HAP-1 (cell line): ENCODE results near the gene LRRC71.

ENCODE experiments used
- DNase-seq, 2 experiments: peaks; one replicate each; pipeline ENCODE4 v3.0.0-alpha.2; 2016 to 2020; ENCODE audit warnings: low spot score in 2 of 2
- H3K27me3 ChIP-seq: fragments of 250-450 bp; sonication (Bioruptor Pico); 2 replicates; pipeline ENCODE4 v1.5.1; 2020; ENCODE audit warnings: low read depth, mild to moderate bottlenecking, moderate library complexity
- H3K36me3 ChIP-seq: fragments of 250-450 bp; sonication (Bioruptor Pico); replicated peaks from 2 replicates; pipeline ENCODE4 v1.5.1; 2020; ENCODE audit warnings: mild to moderate bottlenecking
- H3K4me1 ChIP-seq: fragments of 250-450 bp; sonication (Bioruptor Pico); 2 replicates; pipeline ENCODE4 v1.5.1; 2020; ENCODE audit warnings: mild to moderate bottlenecking
- H3K4me3 ChIP-seq: fragments of 250-450 bp; sonication (Bioruptor Pico); 2 replicates; pipeline ENCODE4 v1.5.1; 2020; ENCODE audit warnings: mild to moderate bottlenecking, moderate library complexity
- H3K9me3 ChIP-seq: fragments of 250-450 bp; sonication (Bioruptor Pico); 2 replicates; pipeline ENCODE4 v1.5.1; 2020; ENCODE audit warnings: mild to moderate bottlenecking, moderate library complexity
- in situ Hi-C: fragments of 300-500 bp; cut with MboI; formaldehyde crosslinking; loops from 3 replicates; pipeline ENCODE4 v1.14.3; 2020; ENCODE audit warnings: low sequenced_read_pairs, inconsistent platforms, mixed read lengths

The LRRC71 gene

DNA sequence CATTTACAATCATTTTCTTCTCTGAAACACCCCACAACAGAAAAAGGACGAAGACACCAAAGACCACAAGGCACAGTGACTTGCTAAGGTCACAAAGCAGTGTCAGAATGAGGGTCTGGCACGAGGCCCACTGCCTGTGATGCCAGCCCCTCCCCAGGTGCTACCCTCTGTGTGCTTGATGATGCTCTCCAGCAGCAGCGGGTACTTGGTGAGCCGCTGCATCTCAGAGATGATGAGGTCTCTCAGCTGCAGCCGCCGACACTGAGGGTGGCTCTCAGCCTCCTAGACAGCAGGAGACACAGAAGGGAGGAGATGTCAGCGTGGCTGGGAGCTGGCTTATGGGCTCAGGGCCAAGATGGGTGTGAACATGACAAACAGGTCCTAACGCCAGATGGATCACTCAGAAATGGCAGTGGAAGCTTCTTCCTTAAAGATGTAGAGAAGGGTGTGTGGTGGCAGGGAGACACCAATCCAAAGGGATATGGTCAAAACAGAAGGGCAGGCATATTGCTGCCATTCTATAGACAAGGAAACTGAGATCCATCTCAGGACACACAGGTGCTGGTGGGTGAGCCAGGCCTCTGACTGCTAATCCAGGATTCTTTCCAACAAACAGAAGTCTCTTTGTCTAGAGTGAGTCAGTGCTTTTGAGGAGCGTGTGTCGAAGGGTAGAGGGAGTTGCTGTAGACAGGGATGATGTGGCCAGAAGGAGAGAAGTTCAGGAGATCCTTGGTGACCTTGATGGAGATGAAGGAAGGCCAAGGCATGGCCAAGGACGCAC, 25.6 kb downstream of the LRRC71 start:
- Histone ChIP-seq H3K4me3 (no peak overlapping the region), H3K9me3 (no peaks in the 10 kb centered on the region), H3K4me1 (no peaks in the 10 kb centered on the region), H3K36me3 (peaks cover 45% of the 10 kb centered on the region), H3K27me3 (no peaks in the 10 kb centered on the region)
- in situ Hi-C loops, result no loop called here
- DNase-seq, result no peak

DNA sequence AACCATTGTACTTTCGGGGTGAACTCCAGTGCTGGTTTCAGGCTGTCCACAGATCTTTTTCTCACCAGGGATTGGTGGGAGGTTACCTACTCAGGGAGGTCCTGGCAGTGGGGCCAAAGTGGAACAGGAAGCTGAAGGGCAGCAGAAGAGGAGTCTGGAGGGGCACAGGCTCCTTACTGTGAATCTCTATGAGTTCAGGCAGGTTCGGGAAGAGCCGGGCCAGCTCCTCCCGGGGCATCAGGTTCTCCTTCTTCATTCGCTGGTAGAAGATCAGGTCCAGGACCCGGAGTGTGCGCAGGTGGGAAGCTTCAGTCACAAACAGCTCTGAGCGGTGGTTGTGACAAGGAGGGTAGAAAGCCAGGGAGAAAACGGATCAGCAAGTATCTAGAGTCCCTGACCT, 26.7 kb downstream of the LRRC71 start:
- no peaks in the 10 kb centered on the region for H3K4me1 ChIP-seq
- H3K4me3 ChIP-seq, result no peak overlapping the region
- no peaks in the 10 kb centered on the region for H3K9me3 ChIP-seq
- H3K36me3 ChIP-seq, result peaks cover 41% of the 10 kb centered on the region
- in situ Hi-C loops, result no loop called here
- DNase-seq, result no peak
- no peaks in the 10 kb centered on the region for H3K27me3 ChIP-seq

DNA sequence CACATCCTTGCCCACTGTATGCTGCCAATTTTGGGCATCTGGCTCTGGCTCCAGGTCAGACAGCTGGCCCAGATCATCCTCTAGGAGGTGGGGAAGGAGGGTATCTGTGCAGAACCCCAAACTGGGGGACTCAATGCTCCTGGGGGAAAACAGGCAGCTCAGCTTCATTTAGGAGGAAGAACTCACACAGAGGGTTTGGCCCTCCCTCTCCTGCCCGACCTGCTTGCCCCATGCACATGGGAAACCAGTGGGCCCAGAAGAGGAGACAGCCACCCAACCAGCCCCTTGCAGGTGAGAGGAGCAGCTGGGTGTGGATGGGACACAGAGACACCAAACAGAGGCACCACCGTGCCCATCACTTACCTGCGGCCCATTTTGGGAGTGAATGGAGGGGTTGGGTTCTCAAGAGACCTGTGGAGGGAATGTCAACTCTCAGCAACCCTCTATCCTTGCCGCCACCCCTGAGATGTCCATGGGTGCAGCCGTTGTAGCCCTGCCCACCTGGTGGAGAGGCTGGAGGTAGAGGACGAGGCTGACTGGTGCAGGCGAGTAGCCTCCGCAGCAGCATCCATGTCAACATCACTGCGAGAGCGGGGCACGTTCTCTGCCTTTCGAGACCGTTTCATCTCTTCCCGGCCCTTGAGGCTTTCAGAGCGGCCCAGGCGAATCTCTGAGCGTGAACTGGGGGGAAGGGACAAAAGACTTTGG, 27.5 kb downstream of the LRRC71 start:
- DNase-seq, result no peak
- no peaks in the 10 kb centered on the region for H3K27me3 ChIP-seq
- no peak overlapping the region for H3K4me3 ChIP-seq
- no peaks in the 10 kb centered on the region for H3K4me1 ChIP-seq
- H3K9me3 ChIP-seq, result no peaks in the 10 kb centered on the region
- H3K36me3 ChIP-seq, result peaks cover 41% of the 10 kb centered on the region
- in situ Hi-C loops, result no loop called here

DNA sequence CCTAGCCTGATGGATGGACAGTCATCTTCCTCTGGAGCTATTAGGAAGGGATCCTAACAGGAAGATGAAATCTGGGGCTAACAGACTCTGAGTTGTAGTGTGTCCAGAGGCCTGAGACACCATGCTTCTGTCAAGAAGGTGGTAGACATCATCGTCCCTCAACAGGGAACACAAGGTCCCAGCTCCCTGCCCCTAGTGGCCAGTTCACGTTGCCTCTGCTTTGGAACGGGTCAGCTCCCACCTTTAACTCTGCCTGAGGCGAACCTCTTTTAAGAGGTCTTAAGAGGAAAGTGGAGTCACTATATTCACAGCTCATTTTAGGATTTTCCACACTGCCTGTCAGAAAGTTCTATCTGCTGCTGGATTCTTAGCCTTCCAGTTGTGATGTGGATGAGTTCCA, 28.3 kb downstream of the LRRC71 start:
- peaks cover 40% of the 10 kb centered on the region for H3K36me3 ChIP-seq
- no peaks in the 10 kb centered on the region for H3K9me3 ChIP-seq
- H3K4me3 ChIP-seq, result no peak overlapping the region
- no peaks in the 10 kb centered on the region for H3K4me1 ChIP-seq
- H3K27me3 ChIP-seq, result no peaks in the 10 kb centered on the region
- in situ Hi-C loops, result no loop called here
- DNase-seq, result no peak

DNA sequence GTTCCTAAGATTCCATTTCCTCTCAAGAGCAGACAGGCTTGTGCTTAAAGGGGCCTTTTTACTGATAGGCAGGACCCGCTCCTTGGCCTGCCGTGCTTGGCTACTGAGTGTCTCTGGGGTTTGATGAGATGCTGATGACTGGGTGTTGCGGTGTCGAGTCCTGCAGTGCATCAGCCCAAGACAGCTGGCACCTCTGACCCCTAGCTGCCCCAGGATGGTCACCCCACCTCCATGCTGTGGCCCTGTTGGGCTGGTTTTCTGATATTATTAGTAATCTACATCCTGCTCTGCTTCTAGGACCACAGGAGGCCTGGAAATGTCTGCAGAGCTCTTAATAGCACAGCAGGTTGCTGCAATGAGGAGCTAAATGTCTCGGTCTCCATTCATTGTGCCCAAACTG, 28.7 kb downstream of the LRRC71 start:
- Histone ChIP-seq H3K9me3 (no peaks in the 10 kb centered on the region), H3K36me3 (peaks cover 37% of the 10 kb centered on the region), H3K4me1 (no peaks in the 10 kb centered on the region), H3K27me3 (no peaks in the 10 kb centered on the region), H3K4me3 (no peak overlapping the region)
- in situ Hi-C loops, result no loop called here
- DNase-seq, result no peak

DNA sequence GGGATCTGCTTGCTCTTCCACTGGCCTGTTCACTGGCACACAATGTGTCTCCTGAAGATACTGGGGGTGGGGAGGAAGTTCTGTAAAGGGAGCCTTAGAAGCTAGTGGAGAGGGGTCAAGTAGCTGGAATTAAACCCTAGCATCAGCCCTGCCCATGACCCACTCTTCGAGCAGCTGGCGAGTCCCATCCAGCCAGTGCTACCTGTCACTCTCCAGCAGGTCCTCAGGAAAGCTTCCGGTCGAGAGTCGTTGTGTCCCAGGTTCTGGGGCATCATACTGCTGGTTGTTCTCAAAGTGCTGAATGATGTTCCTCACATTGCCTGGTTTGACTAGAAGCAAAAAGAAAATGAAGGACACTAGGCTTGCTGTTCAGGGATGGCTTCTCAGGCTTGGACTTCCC, 30.9 kb downstream of the LRRC71 start:
- H3K27me3 ChIP-seq, result no peaks in the 10 kb centered on the region
- H3K9me3 ChIP-seq, result no peaks in the 10 kb centered on the region
- no peak overlapping the region for H3K4me3 ChIP-seq
- H3K4me1 ChIP-seq, result no peaks in the 10 kb centered on the region
- peaks cover 37% of the 10 kb centered on the region for H3K36me3 ChIP-seq
- in situ Hi-C loops, result no loop called here
- no peak for DNase-seq

DNA sequence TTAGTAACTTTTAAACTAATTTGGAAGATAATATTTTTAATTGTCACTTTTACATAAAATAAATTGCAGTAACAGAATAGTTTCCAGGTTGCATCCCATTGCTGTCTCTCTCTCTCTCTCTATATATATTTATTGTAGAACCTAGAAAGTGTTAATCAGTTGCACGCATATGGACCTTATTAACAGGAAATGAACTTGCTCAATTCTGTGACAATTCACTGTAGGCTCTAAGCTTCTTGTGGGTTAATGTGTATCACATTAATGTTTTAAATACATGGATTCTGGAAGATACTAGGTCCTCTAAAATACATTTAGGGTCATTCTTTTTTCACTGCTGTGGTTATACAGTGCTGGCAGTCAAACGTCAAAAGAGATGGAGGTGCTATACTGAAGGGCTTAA, 33.1 kb downstream of the LRRC71 start:
- H3K4me1 ChIP-seq, result no peaks in the 10 kb centered on the region
- in situ Hi-C loops, result no loop called here
- no peak for DNase-seq
- H3K4me3 ChIP-seq, result no peak overlapping the region
- H3K36me3 ChIP-seq, result peaks cover 35% of the 10 kb centered on the region
- no peaks in the 10 kb centered on the region for H3K27me3 ChIP-seq
- H3K9me3 ChIP-seq, result no peaks in the 10 kb centered on the region

DNA sequence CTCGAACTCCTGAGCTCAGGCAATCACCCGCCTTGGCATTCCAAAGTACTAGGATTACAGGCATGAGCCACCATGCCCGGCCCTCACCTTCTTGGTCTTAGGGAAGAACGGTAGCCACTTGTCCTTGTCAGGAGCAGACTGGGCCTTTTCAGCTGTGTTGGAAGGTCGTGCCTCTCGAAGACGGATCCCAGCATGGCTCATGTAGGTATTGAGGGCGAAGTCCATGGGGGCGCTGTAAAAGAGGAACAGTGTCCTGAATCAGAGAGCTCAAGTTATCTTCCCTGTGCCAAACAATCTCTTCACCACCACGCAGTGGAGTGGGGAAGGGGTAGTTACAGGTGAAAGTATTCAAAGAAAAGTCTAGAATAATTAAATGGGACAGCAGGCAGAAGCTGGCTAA, 35.9 kb downstream of the LRRC71 start:
- H3K4me1 ChIP-seq, result no peaks in the 10 kb centered on the region
- DNase-seq, result no peak
- H3K36me3 ChIP-seq, result peaks cover 44% of the 10 kb centered on the region
- no peak overlapping the region for H3K4me3 ChIP-seq
- H3K9me3 ChIP-seq, result no peaks in the 10 kb centered on the region
- H3K27me3 ChIP-seq, result no peaks in the 10 kb centered on the region
- in situ Hi-C loops, result no loop called here

DNA sequence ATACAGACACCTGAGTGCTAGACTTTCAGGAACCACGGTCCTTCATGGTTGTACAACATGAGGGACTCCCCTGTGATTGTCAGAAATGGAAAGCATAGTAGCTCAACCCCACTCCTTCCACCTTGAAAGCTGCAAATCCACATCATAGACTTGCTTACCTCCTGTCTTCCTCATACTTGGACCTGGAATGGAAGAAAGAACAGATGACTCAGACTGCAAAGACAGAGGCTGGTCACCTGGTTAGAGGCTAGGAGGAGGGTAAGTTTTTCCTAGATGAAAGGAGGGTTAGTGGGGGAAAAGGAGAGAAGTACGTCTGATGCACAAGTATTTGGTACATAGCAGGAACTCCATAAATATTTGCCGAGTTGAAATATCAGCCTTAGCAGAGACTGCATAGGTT, 37.2 kb downstream of the LRRC71 start:
- Histone ChIP-seq H3K27me3 (no peaks in the 10 kb centered on the region), H3K9me3 (no peaks in the 10 kb centered on the region), H3K4me1 (no peaks in the 10 kb centered on the region), H3K4me3 (no peak overlapping the region), H3K36me3 (peaks cover 51% of the 10 kb centered on the region)
- DNase-seq, result no peak
- in situ Hi-C loops, result no loop called here

DNA sequence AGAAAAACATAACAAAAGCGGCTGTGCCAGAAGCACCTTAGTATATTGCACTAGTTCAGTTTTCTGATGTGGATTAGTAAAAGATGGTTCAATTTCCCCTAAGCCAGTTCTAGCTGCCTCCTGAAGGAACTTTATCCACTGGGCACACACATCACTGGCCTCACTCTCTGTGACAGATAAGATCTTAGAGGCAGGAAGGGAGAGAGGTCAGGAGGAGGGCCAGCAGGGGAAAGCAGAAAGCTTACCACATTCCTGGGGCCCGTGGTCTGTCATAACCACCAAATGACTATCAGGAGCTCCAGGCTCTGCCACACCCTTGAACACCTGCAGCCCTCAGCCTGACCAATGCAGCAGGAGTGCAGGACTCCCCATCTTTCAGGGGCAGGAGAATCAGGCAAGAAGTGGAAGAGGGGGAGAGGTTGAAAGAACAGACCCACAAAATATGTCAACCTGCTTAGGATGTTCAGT, 37.8 kb downstream of the LRRC71 start:
- Histone ChIP-seq H3K36me3 (peaks cover 55% of the 10 kb centered on the region), H3K4me1 (no peaks in the 10 kb centered on the region), H3K9me3 (no peaks in the 10 kb centered on the region), H3K4me3 (no peak overlapping the region), H3K27me3 (no peaks in the 10 kb centered on the region)
- DNase-seq, result no peak
- in situ Hi-C loops, result no loop called here

DNA sequence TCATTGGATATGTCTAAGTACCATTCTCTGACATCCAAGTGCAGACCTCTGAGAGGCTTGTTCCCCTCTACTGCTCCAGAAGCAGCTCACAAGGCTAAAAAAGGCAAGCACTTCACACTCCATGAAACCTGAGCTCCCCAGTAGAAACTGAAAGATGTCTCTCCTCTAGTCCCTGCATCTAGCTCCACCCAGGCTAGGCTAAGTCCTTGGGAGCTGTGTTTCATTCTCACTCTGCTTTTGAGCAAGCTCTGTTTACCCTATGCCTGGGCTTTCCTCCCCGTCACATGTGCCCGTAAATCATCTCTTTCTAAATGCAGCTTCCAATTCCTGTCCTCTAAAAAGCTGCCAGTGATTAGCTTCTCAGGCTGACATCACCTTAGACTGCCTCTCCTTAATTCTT, 39.0 kb downstream of the LRRC71 start:
- no peaks in the 10 kb centered on the region for H3K27me3 ChIP-seq
- in situ Hi-C loops, result no loop called here
- no peak overlapping the region for H3K4me3 ChIP-seq
- no peaks in the 10 kb centered on the region for H3K4me1 ChIP-seq
- H3K36me3 ChIP-seq, result peaks cover 57% of the 10 kb centered on the region
- no peaks in the 10 kb centered on the region for H3K9me3 ChIP-seq
- DNase-seq, result no peak

DNA sequence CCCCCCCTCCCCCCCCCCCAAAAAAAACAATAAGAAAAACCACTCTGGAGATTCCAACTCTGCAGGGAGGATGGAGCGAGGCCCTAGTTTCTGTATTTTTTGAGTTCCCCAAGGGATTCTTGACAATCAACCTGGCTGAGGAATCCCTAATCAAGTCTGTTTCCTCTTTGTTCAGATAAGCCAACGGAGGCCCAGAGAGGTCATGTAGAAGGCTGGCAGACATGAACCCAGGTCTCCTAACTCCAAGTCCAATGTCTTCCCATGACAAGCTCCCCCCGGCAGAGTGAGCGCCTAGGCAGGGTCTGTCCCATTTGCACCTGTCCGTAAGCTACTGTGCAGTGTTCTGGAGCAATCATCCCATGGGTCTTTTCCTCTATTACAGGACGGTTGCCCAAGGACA, 39.5 kb downstream of the LRRC71 start:
- H3K4me3 ChIP-seq, result no peak overlapping the region
- in situ Hi-C loops, result no loop called here
- H3K4me1 ChIP-seq, result no peaks in the 10 kb centered on the region
- no peaks in the 10 kb centered on the region for H3K27me3 ChIP-seq
- no peaks in the 10 kb centered on the region for H3K9me3 ChIP-seq
- DNase-seq, result no peak
- peaks cover 53% of the 10 kb centered on the region for H3K36me3 ChIP-seq

DNA sequence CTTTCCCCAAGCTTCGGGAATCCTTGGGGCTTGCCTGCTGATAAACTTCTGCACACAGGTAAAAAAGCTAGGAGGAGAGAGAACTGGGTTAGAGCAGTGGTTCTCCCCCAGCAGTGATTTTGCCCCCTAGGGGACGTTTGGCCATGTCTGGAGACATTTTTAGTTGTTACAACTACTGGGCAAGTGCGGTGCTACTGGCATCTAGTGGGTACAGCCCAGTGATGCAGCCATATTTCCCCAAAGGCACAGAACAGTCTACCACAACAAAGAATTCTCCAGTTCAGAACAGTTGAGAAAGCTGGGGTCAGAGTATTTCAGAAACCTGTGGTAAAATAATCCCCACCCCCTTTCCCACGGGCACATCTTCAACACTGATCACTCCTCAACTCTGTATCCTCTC, 41.3 kb downstream of the LRRC71 start:
- H3K9me3 ChIP-seq, result no peaks in the 10 kb centered on the region
- no peaks in the 10 kb centered on the region for H3K27me3 ChIP-seq
- in situ Hi-C loops, result no loop called here
- H3K36me3 ChIP-seq, result peaks cover 41% of the 10 kb centered on the region
- DNase-seq, result no peak
- H3K4me3 ChIP-seq, result no peak overlapping the region
- no peaks in the 10 kb centered on the region for H3K4me1 ChIP-seq

DNA sequence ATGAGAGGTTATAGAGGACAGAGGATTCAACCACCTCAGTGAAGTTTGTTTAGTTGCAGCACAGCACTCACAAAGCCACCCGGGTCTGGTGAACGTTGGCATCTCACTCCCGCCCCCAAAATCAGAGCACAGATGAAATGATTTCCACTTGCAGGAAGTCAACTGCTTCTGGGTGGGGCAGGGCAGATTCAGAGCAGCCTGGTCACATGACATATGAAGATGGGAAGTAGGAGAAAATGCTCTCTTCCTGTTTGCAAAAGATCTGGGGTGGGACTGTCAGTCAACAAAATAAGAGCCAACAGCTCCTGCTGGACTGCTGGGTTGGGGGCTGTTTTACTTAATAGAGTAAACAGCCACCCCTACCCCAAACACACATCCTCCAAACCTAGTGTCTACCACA, 43.2 kb downstream of the LRRC71 start:
- Histone ChIP-seq H3K4me3 (no peak overlapping the region), H3K4me1 (no peaks in the 10 kb centered on the region), H3K36me3 (peaks cover 40% of the 10 kb centered on the region), H3K27me3 (no peaks in the 10 kb centered on the region), H3K9me3 (no peaks in the 10 kb centered on the region)
- in situ Hi-C loops, result no loop called here
- no peak for DNase-seq
